Measurements from ENCODE around the gene ENO3.

Gene ENO3

GRCh38 chr17:4997302-4998026, 46.5 kb downstream of the ENO3 start, which contains the start of the genes INCA1 and KIF1C:
Gene INCA1 (minus strand): TSS chr17:4997522. CDS start chr17:4994437, 3,085 bp downstream.
Gene KIF1C (plus strand): TSS chr17:4997950. CDS start chr17:5000247, 2,297 bp downstream.
- H3K36me3 ChIP-seq (ENCODE audit: control insufficient read depth, insufficient read depth, low read length) = peaks cover 13% of the 10 kb centered on the region
- no CpG with 5 or more reads among the region's 93 CpGs for WGBS (ENCODE audit: insufficient coverage, insufficient read length)
- H3K9me3 ChIP-seq (ENCODE audit: control insufficient read depth, insufficient read depth, low read length) = no peaks in the 10 kb centered on the region
- DNase-seq (ENCODE audit: low read depth, low spot score) = peak; percentile 60
- H3K27ac ChIP-seq (ENCODE audit: low read length) = no peak within 1 kb of the TSS
- H3K4me1 ChIP-seq (ENCODE audit: control insufficient read depth, insufficient read depth, low read length) = 0 out of 2 replicates have a peak, but pooled peaks cover 2% of the 10 kb centered on the region
- H3K4me3 ChIP-seq (ENCODE audit: low read length) = peak within 1 kb of the TSS; percentile 71
- no peaks in the 10 kb centered on the region for H3K27me3 ChIP-seq (ENCODE audit: control insufficient read depth, insufficient read depth, low read length)

GRCh38 chr17:4998027-4998731, 47.3 kb downstream of the ENO3 start:
- no CpG with 5 or more reads among the region's 55 CpGs for WGBS (ENCODE audit: insufficient coverage, insufficient read length)
- no peaks in the 10 kb centered on the region for H3K9me3 ChIP-seq (ENCODE audit: control insufficient read depth, insufficient read depth, low read length)
- H3K4me3 ChIP-seq (ENCODE audit: low read length) = peak overlapping the region; percentile 71
- no peak for DNase-seq (ENCODE audit: low read depth, low spot score)
- H3K36me3 ChIP-seq (ENCODE audit: control insufficient read depth, insufficient read depth, low read length) = peaks cover 17% of the 10 kb centered on the region
- no peaks in the 10 kb centered on the region for H3K27me3 ChIP-seq (ENCODE audit: control insufficient read depth, insufficient read depth, low read length)
- 0 out of 2 replicates have a peak, but pooled peaks cover 2% of the 10 kb centered on the region for H3K4me1 ChIP-seq (ENCODE audit: control insufficient read depth, insufficient read depth, low read length)
- H3K27ac ChIP-seq (ENCODE audit: low read length) = no peak overlapping the region

- no peaks in the 10 kb centered on the region for H3K9me3 ChIP-seq (ENCODE audit: control insufficient read depth, insufficient read depth, low read length)
- DNase-seq (ENCODE audit: low read depth, low spot score) = no peak
- no CpG with 5 or more reads among the region's 14 CpGs for WGBS (ENCODE audit: insufficient coverage, insufficient read length)
- H3K27ac ChIP-seq (ENCODE audit: low read length) = no peak overlapping the region
- peak overlapping the region; percentile 71 for H3K4me3 ChIP-seq (ENCODE audit: low read length)
- peaks cover 23% of the 10 kb centered on the region for H3K36me3 ChIP-seq (ENCODE audit: control insufficient read depth, insufficient read depth, low read length)
- no peaks in the 10 kb centered on the region for H3K27me3 ChIP-seq (ENCODE audit: control insufficient read depth, insufficient read depth, low read length)
- H3K4me1 ChIP-seq (ENCODE audit: control insufficient read depth, insufficient read depth, low read length) = 0 out of 2 replicates have a peak, but pooled peaks cover 2% of the 10 kb centered on the region
These were observed 48.0 kb downstream of the ENO3 start for GRCh38 chr17:4998732-4999429.

DNA sequence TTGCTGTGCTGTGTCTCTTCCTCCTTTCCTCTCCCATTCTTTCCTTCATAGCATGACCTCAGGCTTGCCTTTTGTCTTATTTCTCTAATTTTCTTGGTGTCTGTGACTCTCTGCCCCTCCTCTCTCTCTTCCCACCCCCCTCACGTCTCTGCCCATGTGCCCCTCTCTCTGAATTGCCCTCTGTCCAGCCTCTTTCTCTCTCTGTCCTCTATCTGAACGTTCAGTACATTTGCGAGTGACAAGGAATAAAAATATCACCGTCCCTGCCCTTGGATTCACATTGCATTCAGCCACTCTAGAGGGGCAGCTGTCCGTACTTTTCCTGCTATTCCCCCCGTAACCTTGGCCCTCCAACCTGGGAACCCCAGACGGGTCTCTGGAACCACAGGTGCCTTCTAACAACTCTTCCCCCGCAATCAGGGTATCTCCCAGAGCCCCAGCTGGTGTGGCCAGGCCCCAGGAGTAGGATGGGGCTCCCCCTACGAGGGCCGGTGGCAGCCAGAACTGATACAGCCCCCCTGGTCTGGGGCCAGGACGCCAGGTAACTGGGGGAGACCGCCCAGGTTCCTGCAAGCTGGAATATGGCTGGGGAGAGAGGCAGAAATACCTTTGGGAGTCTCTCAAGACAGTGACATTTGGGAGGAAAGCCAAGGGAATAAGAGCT, 48.6 kb downstream of the ENO3 start:
- Histone ChIP-seq H3K36me3 (ENCODE audit: control insufficient read depth, insufficient read depth, low read length) (peaks cover 30% of the 10 kb centered on the region), H3K27me3 (ENCODE audit: control insufficient read depth, insufficient read depth, low read length) (no peaks in the 10 kb centered on the region), H3K4me3 (ENCODE audit: low read length) (no peak overlapping the region), H3K9me3 (ENCODE audit: control insufficient read depth, insufficient read depth, low read length) (no peaks in the 10 kb centered on the region), H3K4me1 (ENCODE audit: control insufficient read depth, insufficient read depth, low read length) (0 out of 2 replicates have a peak, but pooled peaks cover 2% of the 10 kb centered on the region), H3K27ac (ENCODE audit: low read length) (no peak overlapping the region)
- no CpG with 5 or more reads among the region's 12 CpGs for whole genome bisulfite sequencing (ENCODE audit: insufficient coverage, insufficient read length)
- no peak for DNase-seq (ENCODE audit: low read depth, low spot score)

DNA sequence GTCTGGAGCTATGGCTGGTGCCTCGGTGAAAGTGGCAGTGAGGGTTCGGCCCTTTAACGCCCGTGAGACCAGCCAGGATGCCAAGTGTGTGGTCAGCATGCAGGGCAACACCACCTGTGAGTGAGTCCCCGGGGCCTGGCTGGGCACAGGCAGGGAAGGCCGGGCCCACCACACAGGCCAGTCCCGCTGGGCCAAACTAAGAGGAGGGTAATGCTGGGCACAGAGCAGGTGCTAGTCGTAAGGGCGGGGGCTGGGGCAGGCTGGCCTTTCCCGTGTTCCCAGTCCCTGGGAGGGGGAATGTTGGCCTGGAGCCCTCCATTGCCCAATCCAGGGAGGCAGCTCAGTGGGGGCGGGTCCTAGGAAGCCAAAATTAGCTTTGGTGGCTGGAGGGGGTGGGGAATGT, 49.3 kb downstream of the ENO3 start:
- Histone ChIP-seq H3K4me1 (ENCODE audit: control insufficient read depth, insufficient read depth, low read length) (0 out of 2 replicates have a peak, but pooled peaks cover 2% of the 10 kb centered on the region), H3K9me3 (ENCODE audit: control insufficient read depth, insufficient read depth, low read length) (no peaks in the 10 kb centered on the region), H3K27ac (ENCODE audit: low read length) (no peak overlapping the region), H3K4me3 (ENCODE audit: low read length) (no peak overlapping the region), H3K36me3 (ENCODE audit: control insufficient read depth, insufficient read depth, low read length) (peaks cover 37% of the 10 kb centered on the region), H3K27me3 (ENCODE audit: control insufficient read depth, insufficient read depth, low read length) (no peaks in the 10 kb centered on the region)
- WGBS (ENCODE audit: insufficient coverage, insufficient read length) = no CpG with 5 or more reads among the region's 11 CpGs
- no peak for DNase-seq (ENCODE audit: low read depth, low spot score)

DNA sequence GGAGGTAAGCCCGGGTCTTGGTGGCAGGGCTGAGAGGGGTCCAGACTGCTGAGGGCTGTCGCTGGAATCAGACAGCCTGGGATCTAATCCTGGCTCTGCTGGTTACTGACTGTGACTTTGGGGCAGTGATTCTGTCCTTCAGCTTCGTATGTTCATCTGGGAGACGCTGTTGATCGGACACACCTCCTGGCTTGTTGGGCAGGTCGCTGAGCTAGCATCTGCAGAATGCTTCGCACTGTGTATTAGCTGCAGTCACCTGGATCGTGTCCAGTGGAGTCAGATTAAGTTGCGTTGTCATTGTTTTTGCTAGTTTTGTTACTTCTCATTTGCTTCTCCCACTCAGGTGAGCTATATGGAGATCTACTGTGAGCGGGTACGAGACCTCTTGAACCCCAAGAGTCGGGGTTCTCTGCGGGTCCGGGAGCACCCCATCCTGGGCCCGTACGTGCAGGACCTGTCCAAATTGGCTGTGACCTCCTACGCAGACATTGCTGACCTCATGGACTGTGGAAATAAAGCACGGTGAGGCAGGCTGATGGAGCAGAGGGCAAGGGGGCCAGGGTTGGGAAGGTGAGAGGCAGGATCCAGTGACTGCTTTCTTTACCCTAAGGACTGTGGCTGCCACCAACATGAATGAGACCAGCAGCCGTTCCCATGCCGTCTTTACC, 51.3 kb downstream of the ENO3 start:
- no peaks in the 10 kb centered on the region for H3K27me3 ChIP-seq (ENCODE audit: control insufficient read depth, insufficient read depth, low read length)
- H3K4me1 ChIP-seq (ENCODE audit: control insufficient read depth, insufficient read depth, low read length) = 0 out of 2 replicates have a peak, but pooled peaks cover 2% of the 10 kb centered on the region
- H3K4me3 ChIP-seq (ENCODE audit: low read length) = no peak overlapping the region
- no CpG with 5 or more reads among the region's 20 CpGs for WGBS (ENCODE audit: insufficient coverage, insufficient read length)
- no peak overlapping the region for H3K27ac ChIP-seq (ENCODE audit: low read length)
- peaks cover 44% of the 10 kb centered on the region for H3K36me3 ChIP-seq (ENCODE audit: control insufficient read depth, insufficient read depth, low read length)
- DNase-seq (ENCODE audit: low read depth, low spot score) = no peak
- H3K9me3 ChIP-seq (ENCODE audit: control insufficient read depth, insufficient read depth, low read length) = no peaks in the 10 kb centered on the region

DNA sequence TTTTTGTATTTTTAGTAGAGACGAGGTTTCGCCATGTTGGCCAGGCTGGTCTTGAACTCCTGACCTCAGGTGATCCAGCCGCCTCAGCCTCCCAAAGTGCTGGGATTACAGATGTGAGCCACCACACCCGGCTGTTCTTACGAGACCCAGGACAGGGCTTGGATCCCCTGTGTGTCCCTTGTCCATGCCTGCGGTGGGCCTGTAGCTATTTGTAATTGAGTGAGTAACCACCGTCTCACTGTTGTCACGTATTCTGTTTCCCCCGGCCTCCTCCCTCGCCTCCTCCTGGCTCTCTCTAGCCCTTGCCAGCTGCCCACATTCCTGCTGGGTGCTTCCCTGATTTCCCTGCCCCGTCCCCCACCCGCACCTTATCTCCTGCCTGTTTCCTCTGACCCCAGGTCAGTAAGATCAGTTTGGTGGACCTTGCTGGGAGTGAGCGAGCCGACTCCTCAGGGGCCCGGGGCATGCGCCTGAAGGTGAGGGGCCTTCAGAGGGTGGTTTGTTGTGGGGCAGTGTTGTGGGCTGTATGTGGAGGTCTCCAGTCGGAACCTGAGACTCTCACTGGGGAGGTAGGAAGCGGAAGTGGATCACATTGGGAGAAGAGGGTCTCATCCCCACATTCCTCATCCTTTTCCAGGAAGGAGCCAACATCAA, 52.4 kb downstream of the ENO3 start:
- WGBS (ENCODE audit: insufficient coverage, insufficient read length) = no CpG with 5 or more reads among the region's 18 CpGs
- Histone ChIP-seq H3K27me3 (ENCODE audit: control insufficient read depth, insufficient read depth, low read length) (no peaks in the 10 kb centered on the region), H3K36me3 (ENCODE audit: control insufficient read depth, insufficient read depth, low read length) (peaks cover 47% of the 10 kb centered on the region), H3K4me1 (ENCODE audit: control insufficient read depth, insufficient read depth, low read length) (0 out of 2 replicates have a peak, but pooled peaks cover 2% of the 10 kb centered on the region), H3K9me3 (ENCODE audit: control insufficient read depth, insufficient read depth, low read length) (no peaks in the 10 kb centered on the region), H3K4me3 (ENCODE audit: low read length) (no peak overlapping the region), H3K27ac (ENCODE audit: low read length) (no peak overlapping the region)
- DNase-seq (ENCODE audit: low read depth, low spot score) = no peak
